Calu3 (cell line): ENCODE measurements around the gene KLK6. TPM values are rescaled to one million over a fixed set of nuclear protein-coding genes. Genes with fewer than 3 reads are reported as not detected.

Experiments used
- BruUV-seq: library from RNA; stranded (reverse); fragments of 400-500 nt; replicated peaks from 2 replicates; lab custom pipeline; 2021; lab: Mats Ljungman, UMichigan
- CTCF ChIA-PET: fragments of 300-600 bp; sonication (Branson Sonifier 250); formaldehyde crosslinking; loops from one replicate; lab custom pipeline; 2022; ENCODE audit warnings: antibody characterized with exemption; lab: Charles Lee
- DNase-seq: peaks from one replicate; pipeline ENCODE4 v3.0.0; 2022
- H3K27ac Mint-ChIP-seq: one replicate; pipeline ENCODE4 v1.8.0; 2022; ENCODE audit warnings: mixed read lengths; ENCODE audit not compliant: unreplicated experiment
- H3K27me3 Mint-ChIP-seq: one replicate; pipeline ENCODE4 v1.8.0; 2022; ENCODE audit warnings: mixed read lengths; ENCODE audit not compliant: unreplicated experiment
- H3K36me3 Mint-ChIP-seq: one replicate; pipeline ENCODE4 v1.8.0; 2022; ENCODE audit warnings: mild to moderate bottlenecking, moderate library complexity, mixed read lengths; ENCODE audit not compliant: insufficient read depth, unreplicated experiment
- H3K4me1 Mint-ChIP-seq: one replicate; pipeline ENCODE4 v1.8.0; 2022; ENCODE audit warnings: mild to moderate bottlenecking, low read depth, mixed read lengths; ENCODE audit not compliant: unreplicated experiment
- H3K4me3 Mint-ChIP-seq: one replicate; pipeline ENCODE4 v1.8.0; 2022; ENCODE audit warnings: mild to moderate bottlenecking, low read depth, moderate library complexity, mixed read lengths; ENCODE audit not compliant: unreplicated experiment
- H3K9me3 Mint-ChIP-seq: one replicate; pipeline ENCODE4 v1.8.0; 2022; ENCODE audit warnings: low read depth, mixed read lengths; ENCODE audit not compliant: unreplicated experiment
- intact Hi-C: fragments of 100-400 bp; cut with micrococcal nuclease; formaldehyde crosslinking; loops from one replicate; pipeline ENCODE4 v1.10.0; 2022; ENCODE audit not compliant: unreplicated experiment
- total RNA-seq: library from RNA; stranded (reverse); gene quantifications from 2 replicates; pipeline ENCODE4 v1.2.3, GENCODE V29; 2022
- TF ChIP-seq, protein P1 (sequence below): fragments of 200-600 bp; IDR thresholded peaks from one replicate; pipeline ENCODE4 v1.8.0; 2022; ENCODE audit warnings: antibody characterized with exemption; ENCODE audit not compliant: unreplicated experiment

The KLK6 gene
- total RNA-seq, 1 experiment from 2014 or later, result 269 TPM

DNA sequence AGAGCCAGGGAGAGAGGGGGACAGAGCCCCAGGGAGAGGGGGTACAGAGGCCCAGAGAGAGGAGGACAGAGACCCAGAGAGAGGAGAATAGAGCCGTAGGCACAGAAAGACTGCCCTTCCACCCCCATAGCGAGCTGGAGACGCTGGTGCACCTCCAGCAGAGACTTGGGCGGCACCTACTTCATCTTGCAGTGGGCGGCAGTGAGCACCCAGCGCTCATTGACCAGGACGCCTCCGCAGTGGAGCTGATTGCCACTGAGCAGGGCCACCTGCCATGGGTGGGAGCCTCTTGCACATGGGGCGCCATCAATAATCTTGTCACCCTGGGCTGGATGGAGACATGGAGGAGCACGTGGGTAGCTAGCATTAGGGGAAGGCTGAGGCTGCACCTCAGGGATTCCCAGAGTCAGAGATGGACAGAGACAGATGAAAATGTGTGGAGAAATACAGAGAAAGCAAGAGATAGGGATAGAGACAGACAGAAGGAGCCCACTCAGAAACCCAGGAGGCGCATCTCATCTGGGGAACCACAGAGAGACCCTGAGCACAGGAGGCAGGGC lies 12.3 kb upstream of the KLK6 start:
- intact Hi-C loops, result no loop called here
- CTCF ChIA-PET, result no interaction called here
- Mint-ChIP-seq H3K4me3 (no peak overlapping the region), H3K27ac (peak overlapping the region; percentile 62), H3K27me3 (peaks cover 18% of the 10 kb centered on the region), H3K36me3 (peaks cover under 1% of the 10 kb centered on the region), H3K4me1 (peaks cover 45% of the 10 kb centered on the region), H3K9me3 (no peaks in the 10 kb centered on the region)
- TF ChIP-seq, protein P1, sequence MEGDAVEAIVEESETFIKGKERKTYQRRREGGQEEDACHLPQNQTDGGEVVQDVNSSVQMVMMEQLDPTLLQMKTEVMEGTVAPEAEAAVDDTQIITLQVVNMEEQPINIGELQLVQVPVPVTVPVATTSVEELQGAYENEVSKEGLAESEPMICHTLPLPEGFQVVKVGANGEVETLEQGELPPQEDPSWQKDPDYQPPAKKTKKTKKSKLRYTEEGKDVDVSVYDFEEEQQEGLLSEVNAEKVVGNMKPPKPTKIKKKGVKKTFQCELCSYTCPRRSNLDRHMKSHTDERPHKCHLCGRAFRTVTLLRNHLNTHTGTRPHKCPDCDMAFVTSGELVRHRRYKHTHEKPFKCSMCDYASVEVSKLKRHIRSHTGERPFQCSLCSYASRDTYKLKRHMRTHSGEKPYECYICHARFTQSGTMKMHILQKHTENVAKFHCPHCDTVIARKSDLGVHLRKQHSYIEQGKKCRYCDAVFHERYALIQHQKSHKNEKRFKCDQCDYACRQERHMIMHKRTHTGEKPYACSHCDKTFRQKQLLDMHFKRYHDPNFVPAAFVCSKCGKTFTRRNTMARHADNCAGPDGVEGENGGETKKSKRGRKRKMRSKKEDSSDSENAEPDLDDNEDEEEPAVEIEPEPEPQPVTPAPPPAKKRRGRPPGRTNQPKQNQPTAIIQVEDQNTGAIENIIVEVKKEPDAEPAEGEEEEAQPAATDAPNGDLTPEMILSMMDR, result no peak
- DNase-seq, result no peak
- no TSS peak for BruUV-seq

DNA sequence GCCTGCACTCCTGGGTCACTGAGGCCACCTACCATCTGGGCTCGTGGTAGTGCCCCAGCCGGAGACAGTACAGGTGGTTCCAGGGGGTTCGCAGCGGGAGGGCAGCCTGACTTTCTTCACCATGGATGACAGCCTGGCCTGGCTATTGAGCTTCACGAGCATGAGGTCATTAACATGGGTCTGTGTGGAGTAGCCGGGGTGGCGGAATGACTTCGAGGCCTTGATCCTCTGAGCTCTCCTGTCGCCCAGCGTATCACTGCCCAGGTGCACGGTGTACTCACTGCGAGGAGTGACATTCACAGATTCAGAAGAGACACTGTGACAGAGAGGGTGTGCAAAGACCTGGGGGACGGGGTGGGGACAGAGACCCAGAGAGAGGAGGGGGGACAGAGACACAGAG lies 10.8 kb upstream of the KLK6 start:
- Mint-ChIP-seq H3K9me3 (no peaks in the 10 kb centered on the region), H3K4me3 (no peak overlapping the region), H3K27me3 (peaks cover 18% of the 10 kb centered on the region), H3K27ac (peak overlapping the region; percentile 62), H3K36me3 (peaks cover 13% of the 10 kb centered on the region), H3K4me1 (peaks cover 56% of the 10 kb centered on the region)
- CTCF ChIA-PET, result interaction anchor here (0.9 kb wide), 1 partner anchor 22 kb away, joined by 4 read pairs; no protein-coding TSS in a partner anchor
- intact Hi-C loops, result no loop called here
- DNase-seq, result no peak
- no TSS peak for BruUV-seq
- TF ChIP-seq, protein P1, result no peak

DNA sequence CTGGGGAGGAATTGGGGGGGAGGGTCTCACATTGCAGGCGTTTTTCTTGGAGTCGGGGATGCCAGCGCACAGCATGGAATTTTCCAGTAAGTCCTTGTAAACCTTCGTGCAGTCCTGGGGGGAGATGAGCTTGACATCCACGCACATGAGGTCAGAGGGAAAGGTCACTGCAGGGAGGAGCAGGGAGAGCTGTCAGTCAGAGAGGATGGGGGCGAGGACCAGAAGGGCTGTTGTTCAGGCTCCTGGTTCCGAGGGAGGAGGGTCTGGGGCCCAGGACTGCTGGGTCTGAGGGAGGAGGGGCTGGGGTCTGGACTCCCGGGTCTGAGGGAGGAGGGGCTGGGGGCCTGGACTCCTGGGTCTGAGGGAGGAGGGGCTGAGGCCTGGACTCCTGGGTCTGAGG lies 10.4 kb upstream of the KLK6 start:
- TF ChIP-seq, protein P1, result no peak
- Mint-ChIP-seq H3K4me3 (no peak overlapping the region), H3K27ac (no peak overlapping the region), H3K36me3 (peaks cover 13% of the 10 kb centered on the region), H3K27me3 (peaks cover 18% of the 10 kb centered on the region), H3K9me3 (no peaks in the 10 kb centered on the region), H3K4me1 (peaks cover 56% of the 10 kb centered on the region)
- CTCF ChIA-PET, result interaction anchor here (0.9 kb wide), 1 partner anchor 23 kb away, joined by 4 read pairs; no protein-coding TSS in a partner anchor
- DNase-seq, result no peak
- intact Hi-C loops, result no loop called here
- BruUV-seq, result no TSS peak

DNA sequence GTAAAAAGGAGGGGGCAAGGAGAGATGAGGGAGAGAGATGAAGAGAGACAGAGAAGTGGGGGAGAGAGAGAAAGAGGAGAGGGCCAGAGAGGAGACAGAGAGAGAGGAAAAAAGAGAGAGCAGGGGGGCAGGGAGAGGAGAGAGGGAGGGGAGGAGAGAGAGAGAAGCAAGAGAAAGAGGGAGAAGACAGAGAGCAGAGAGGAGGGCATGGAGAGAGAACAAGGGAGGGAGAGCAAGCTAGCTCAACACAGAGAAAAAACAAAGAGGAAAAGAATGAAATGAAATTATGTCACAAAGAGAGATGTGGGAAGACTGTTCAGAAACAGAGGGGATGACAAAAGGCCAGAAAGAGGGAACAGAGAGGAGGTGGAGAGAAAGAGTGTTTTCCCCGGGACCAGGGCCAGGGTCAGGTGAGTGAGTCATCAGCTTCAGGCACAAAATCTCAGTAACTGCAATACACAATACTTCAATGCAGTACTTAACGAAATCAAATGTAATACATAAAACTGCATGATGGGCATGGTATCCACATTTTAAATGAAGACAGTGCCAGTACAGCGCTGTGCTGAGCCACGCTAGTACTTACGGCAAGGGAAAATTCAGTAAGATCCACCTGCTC lies 9.5 kb upstream of the KLK6 start:
- H3K9me3 Mint-ChIP-seq, result no peaks in the 10 kb centered on the region
- no peak overlapping the region for H3K4me3 Mint-ChIP-seq
- peaks cover 56% of the 10 kb centered on the region for H3K4me1 Mint-ChIP-seq
- peak; percentile 56 for DNase-seq
- H3K27ac Mint-ChIP-seq, result peak overlapping the region; percentile 12
- H3K27me3 Mint-ChIP-seq, result peaks cover 18% of the 10 kb centered on the region
- intact Hi-C loops, result no loop called here
- TF ChIP-seq, protein P1, result no peak
- peaks cover 13% of the 10 kb centered on the region for H3K36me3 Mint-ChIP-seq
- CTCF ChIA-PET, result interaction anchor here (0.6 to 1.4 kb wide), 3 partner anchors 13 to 39 kb away, joined by 3 to 5 read pairs (median 4); no protein-coding TSS in a partner anchor
- BruUV-seq, result no TSS peak
